HG03558 (cell line): ENCODE results near the gene ZNF583.

Source experiments
- ATAC-seq: cut with Tn5 transposase; IDR thresholded peaks from one replicate; pipeline ENCODE4 v1.9.1; 2021; ENCODE audit warnings: moderate number of reproducible peaks; ENCODE audit not compliant: unreplicated experiment; ENCODE audit errors: extremely low read depth

Gene ZNF583

GRCh38 chr19:56441206-56441792, 37.2 kb downstream of the ZNF583 start:
- no peak for ATAC-seq

- no peak for ATAC-seq
Measured at GRCh38 chr19:56474308-56474707, 70.2 kb downstream of the ZNF583 start.

- no peak for ATAC-seq
Measured at GRCh38 chr19:56476093-56476492, 72.0 kb downstream of the ZNF583 start.
